ENCODE results near the gene MYBBP1A.

Gene MYBBP1A

DNA sequence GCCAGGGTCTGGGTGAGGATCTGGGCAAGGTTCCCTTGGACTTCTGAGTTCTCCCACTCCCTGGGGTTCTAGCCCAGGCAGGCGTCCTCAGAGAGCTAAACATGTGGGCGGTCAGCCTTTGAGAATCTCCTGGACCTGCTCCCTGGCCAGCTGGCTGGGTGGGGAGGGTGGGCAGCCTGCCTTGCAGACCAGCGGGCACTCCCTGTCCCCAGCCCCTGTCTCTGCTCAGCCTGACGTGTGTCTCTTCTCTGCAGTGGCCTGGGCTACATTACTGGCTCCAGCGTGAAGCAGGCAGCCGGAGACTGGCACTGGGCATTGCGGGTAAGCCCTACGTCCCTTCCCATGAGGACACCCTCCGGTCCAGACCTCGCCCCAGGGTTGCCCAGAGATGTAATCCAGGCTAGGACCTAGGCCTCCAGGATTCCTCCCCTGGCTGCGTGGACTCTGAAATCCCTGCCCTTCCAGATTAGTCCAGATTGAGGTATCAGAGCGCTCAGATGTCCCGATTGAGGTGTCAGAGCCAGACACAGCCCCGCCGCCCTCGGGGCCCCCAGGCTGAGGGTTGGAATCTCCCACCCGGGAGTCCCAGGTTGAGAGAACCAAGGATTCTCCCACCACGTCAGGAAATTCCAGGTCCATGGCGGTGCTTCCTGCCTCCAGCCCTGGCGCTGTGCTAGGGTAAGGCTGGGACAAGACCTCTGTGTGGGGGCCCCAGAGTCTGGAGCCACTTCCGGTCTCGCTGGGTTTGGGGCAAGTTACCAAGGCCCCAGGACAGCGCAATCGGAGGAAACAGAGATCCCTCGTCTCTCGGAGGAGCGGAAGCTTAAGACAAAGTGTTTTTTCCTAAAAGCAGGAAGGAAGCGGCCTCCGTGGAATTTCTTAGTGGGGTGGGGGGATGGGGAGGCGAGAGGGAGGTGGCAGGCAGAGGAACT is 24.1 kb downstream of the MYBBP1A start:
- no peak overlapping the region for H3K9ac ChIP-seq (ENCODE audit: low read length)

DNA sequence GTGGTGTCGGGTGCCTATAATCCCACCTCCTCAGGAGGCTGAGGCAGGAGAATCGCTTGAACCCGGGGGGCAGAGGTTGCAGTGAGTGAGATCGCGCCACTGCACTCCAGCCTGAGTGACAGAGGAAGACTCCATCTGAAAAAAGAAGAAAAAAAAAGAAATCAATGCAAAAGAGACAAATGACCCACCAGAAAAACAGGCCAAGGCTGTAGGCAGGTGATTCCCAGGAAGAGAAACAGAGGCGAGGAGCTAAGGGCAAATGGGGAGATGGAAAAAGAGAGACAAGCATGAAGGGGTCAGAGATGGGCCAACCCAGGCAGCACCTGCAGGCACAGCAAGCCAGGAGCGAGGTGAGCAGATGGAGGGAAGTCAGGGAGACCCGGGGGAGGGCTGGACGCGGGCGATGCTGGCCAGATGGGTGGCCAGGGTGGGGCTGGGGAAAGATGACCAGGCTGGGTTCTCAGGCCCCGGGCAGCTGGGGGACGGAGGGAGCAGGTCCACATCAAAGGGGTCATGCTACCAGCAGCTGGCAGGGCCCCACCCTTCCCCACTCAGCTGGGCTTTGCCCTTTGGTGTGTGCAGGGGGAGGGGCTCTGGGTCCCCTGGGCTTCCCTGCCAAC is 25.5 kb downstream of the MYBBP1A start:
- TF ChIP-seq, protein P1, sequence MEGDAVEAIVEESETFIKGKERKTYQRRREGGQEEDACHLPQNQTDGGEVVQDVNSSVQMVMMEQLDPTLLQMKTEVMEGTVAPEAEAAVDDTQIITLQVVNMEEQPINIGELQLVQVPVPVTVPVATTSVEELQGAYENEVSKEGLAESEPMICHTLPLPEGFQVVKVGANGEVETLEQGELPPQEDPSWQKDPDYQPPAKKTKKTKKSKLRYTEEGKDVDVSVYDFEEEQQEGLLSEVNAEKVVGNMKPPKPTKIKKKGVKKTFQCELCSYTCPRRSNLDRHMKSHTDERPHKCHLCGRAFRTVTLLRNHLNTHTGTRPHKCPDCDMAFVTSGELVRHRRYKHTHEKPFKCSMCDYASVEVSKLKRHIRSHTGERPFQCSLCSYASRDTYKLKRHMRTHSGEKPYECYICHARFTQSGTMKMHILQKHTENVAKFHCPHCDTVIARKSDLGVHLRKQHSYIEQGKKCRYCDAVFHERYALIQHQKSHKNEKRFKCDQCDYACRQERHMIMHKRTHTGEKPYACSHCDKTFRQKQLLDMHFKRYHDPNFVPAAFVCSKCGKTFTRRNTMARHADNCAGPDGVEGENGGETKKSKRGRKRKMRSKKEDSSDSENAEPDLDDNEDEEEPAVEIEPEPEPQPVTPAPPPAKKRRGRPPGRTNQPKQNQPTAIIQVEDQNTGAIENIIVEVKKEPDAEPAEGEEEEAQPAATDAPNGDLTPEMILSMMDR (IDR thresholded peaks at IDR 0.05; ENCODE audit: low read depth, low read length): no peak
- no peaks in the 10 kb centered on the region for H3K79me2 ChIP-seq (ENCODE audit: low read length)
- peaks cover 4% of the 10 kb centered on the region; the same call in 1 of the 2 replicates for H3K4me1 ChIP-seq (ENCODE audit: low read length)
- H4K20me1 ChIP-seq (ENCODE audit: insufficient read depth, low read length): no peaks in the 10 kb centered on the region
- no peak overlapping the region for H3K4me3 ChIP-seq (ENCODE audit: low read length)
- no peak overlapping the region for H3K9ac ChIP-seq (ENCODE audit: low read length)
- no peaks in the 10 kb centered on the region for H3K36me3 ChIP-seq (replicated peaks; ENCODE audit: low read depth, low read length)
- H3K9me3 ChIP-seq (ENCODE audit: insufficient read depth, low read length): no peaks in the 10 kb centered on the region
- peaks cover 10% of the 10 kb centered on the region; the same call in 1 of the 2 replicates for H3K27me3 ChIP-seq (ENCODE audit: low read depth, low read length)
- no peak overlapping the region for H3K4me2 ChIP-seq (ENCODE audit: low read length)
- no peak overlapping the region for H2AFZ ChIP-seq (ENCODE audit: low read depth, low read length)
- H3K27ac ChIP-seq (ENCODE audit: low read length): no peak overlapping the region

More for the DNA sequence above, 24.1 kb downstream of the MYBBP1A start:
- Histone ChIP-seq H3K27ac (ENCODE audit: low read length) (no peak overlapping the region), H3K36me3 (replicated peaks; ENCODE audit: low read depth, low read length) (no peaks in the 10 kb centered on the region), H3K79me2 (ENCODE audit: low read length) (no peaks in the 10 kb centered on the region), H3K4me2 (ENCODE audit: low read length) (no peak overlapping the region), H3K9me3 (ENCODE audit: insufficient read depth, low read length) (no peaks in the 10 kb centered on the region), H3K27me3 (ENCODE audit: low read depth, low read length) (peaks cover 10% of the 10 kb centered on the region; the same call in 1 of the 2 replicates), H2AFZ (ENCODE audit: low read depth, low read length) (no peak overlapping the region), H4K20me1 (ENCODE audit: insufficient read depth, low read length) (no peaks in the 10 kb centered on the region), H3K4me1 (ENCODE audit: low read length) (no peaks in the 10 kb centered on the region), H3K4me3 (ENCODE audit: low read length) (no peak overlapping the region)
- TF ChIP-seq EZH2phosphoT487 (IDR thresholded peaks at IDR 0.05; ENCODE audit: low read depth): no peak
- TF ChIP-seq, protein P1 (IDR thresholded peaks at IDR 0.05; ENCODE audit: low read depth, low read length): no peak

DNA sequence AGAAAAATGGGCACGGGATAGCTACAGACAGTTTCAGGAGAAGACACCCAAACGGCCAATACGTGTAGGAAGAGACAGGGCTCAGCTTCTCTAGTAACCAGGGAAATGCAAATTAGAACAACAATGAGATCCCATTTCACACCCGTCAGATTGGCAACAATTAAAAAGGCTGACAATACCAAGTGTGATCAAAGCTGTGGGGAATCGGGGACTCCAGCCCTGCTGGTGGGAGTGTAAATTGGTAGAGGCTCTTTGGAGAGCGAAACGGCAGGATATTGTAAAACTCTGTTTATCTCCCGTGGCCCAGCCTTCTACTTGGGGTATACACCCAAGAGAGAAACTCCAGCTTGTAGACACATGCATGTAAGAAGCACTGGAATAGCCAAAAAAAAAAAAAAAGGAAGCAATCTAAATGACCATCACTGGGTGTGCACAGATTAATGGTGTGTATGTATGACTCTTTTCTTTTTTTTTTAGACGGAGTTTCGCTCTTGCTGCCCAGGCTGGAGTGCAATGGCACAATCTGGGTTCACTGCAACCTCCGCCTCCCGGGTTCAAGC is 27.5 kb downstream of the MYBBP1A start:
- no peak for TF ChIP-seq EZH2phosphoT487 (IDR thresholded peaks at IDR 0.05; ENCODE audit: low read depth)
- TF ChIP-seq, protein P1 (IDR thresholded peaks at IDR 0.05; ENCODE audit: low read depth, low read length): no peak
- Histone ChIP-seq H3K4me3 (ENCODE audit: low read length) (no peak overlapping the region), H4K20me1 (ENCODE audit: insufficient read depth, low read length) (no peaks in the 10 kb centered on the region), H3K4me2 (ENCODE audit: low read length) (no peak overlapping the region), H3K79me2 (ENCODE audit: low read length) (no peaks in the 10 kb centered on the region), H3K27me3 (ENCODE audit: low read depth, low read length) (peaks cover 10% of the 10 kb centered on the region; the same call in 1 of the 2 replicates), H3K4me1 (ENCODE audit: low read length) (peaks cover 16% of the 10 kb centered on the region), H3K27ac (ENCODE audit: low read length) (no peak overlapping the region), H2AFZ (ENCODE audit: low read depth, low read length) (no peak overlapping the region), H3K9ac (ENCODE audit: low read length) (no peak overlapping the region), H3K36me3 (replicated peaks; ENCODE audit: low read depth, low read length) (no peaks in the 10 kb centered on the region), H3K9me3 (ENCODE audit: insufficient read depth, low read length) (no peaks in the 10 kb centered on the region)

DNA sequence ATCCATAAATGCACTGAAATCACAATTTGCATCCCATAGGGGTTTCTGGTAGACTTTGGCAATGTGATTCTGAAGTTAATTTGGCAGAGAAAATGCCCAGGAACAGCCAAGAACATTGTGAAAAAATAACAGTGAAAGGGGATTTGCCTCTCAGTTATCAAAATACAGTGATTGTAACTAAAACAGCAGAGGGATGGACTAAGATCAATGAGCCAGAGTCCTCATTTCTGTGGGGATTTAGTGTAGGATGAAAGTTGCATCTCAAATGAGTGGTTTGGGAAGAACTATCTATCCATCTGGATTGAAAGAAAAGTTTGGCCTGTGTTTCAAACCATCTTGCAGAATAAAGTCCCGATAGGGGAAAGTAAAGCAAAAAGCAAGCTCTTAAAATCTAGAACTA is 28.1 kb downstream of the MYBBP1A start:
- Histone ChIP-seq H3K4me2 (ENCODE audit: low read length) (no peak overlapping the region), H3K9ac (ENCODE audit: low read length) (no peak overlapping the region), H3K4me1 (ENCODE audit: low read length) (peaks cover 16% of the 10 kb centered on the region), H3K27me3 (ENCODE audit: low read depth, low read length) (peaks cover 10% of the 10 kb centered on the region; the same call in 1 of the 2 replicates), H3K36me3 (replicated peaks; ENCODE audit: low read depth, low read length) (no peaks in the 10 kb centered on the region), H3K9me3 (ENCODE audit: insufficient read depth, low read length) (no peaks in the 10 kb centered on the region), H3K4me3 (ENCODE audit: low read length) (no peak overlapping the region), H4K20me1 (ENCODE audit: insufficient read depth, low read length) (no peaks in the 10 kb centered on the region), H2AFZ (ENCODE audit: low read depth, low read length) (no peak overlapping the region), H3K79me2 (ENCODE audit: low read length) (no peaks in the 10 kb centered on the region), H3K27ac (ENCODE audit: low read length) (no peak overlapping the region)
- TF ChIP-seq, protein P1 (IDR thresholded peaks at IDR 0.05; ENCODE audit: low read depth, low read length): no peak
- TF ChIP-seq EZH2phosphoT487 (IDR thresholded peaks at IDR 0.05; ENCODE audit: low read depth): no peak
